Muscle of leg (tissue), 11 donors: ENCODE data around the gene GREM2. TPM values are rescaled to one million over a fixed set of nuclear protein-coding genes. Genes with fewer than 3 reads are reported as not detected.
A peak's percentile ranks its signal among the peaks of the same experiment; 100 is the strongest.

ENCODE experiments used
- DNase-seq: peaks from one replicate; pipeline ENCODE4 v3.0.0; 2013
- H3K27ac ChIP-seq: one replicate; pipeline ENCODE4 v1.5.1; 2013; ENCODE audit warnings: mild to moderate bottlenecking, low read length, control low read depth
- H3K27me3 ChIP-seq: one replicate; pipeline ENCODE4 v1.6.1; 2013; ENCODE audit warnings: low read length; ENCODE audit not compliant: control insufficient read depth, insufficient read depth
- H3K36me3 ChIP-seq: one replicate; pipeline ENCODE4 v1.6.1; 2013; ENCODE audit warnings: low read length; ENCODE audit not compliant: control insufficient read depth, insufficient read depth
- H3K4me1 ChIP-seq: one replicate; pipeline ENCODE4 v1.6.1; 2013; ENCODE audit warnings: low read length; ENCODE audit not compliant: control insufficient read depth, insufficient read depth
- H3K4me3 ChIP-seq: one replicate; pipeline ENCODE4 v1.5.1; 2013; ENCODE audit warnings: low read length, control low read depth
- H3K9me3 ChIP-seq: replicated peaks from 2 replicates; pipeline ENCODE4 v1.6.1; 2013; ENCODE audit warnings: low read depth, low read length; ENCODE audit not compliant: control insufficient read depth
- WGBS: methylation state at CpG from one replicate; pipeline ENCODE4 v1.1.5; 2013; ENCODE audit warnings: missing lambda C conversion rate; ENCODE audit not compliant: insufficient coverage; 5-methylcytosine and 5-hydroxymethylcytosine counted together
- polyA plus RNA-seq, 8 donors: library from polyadenylated mRNA; unstranded; fragments of 120-200 nt; gene quantifications; one replicate each; pipeline versions ENCODE4 v1.2.1 to v1.2.3, GENCODE V29; 2013; ENCODE audit warnings: inconsistent platforms in 1 of 8, low replicate concordance in 1 of 8; ENCODE audit not compliant: insufficient read length in 8 of 8, insufficient read depth in 1 of 8
- total RNA-seq: library from RNA; stranded (reverse); fragments of 120-200 nt; gene quantifications from one replicate; pipeline ENCODE4 v1.2.4, GENCODE V29; 2013

The GREM2 gene
- total and polyA plus RNA-seq, 9 donors: 2.0 to 8.3 (median 3.2) TPM

- Histone ChIP-seq H3K9me3 (no peaks in the 10 kb centered on the region), H3K4me3 (no peak overlapping the region), H3K27me3 (no peaks in the 10 kb centered on the region), H3K36me3 (no peaks in the 10 kb centered on the region), H3K4me1 (peaks cover 4% of the 10 kb centered on the region), H3K27ac (no peak overlapping the region)
- no peak for DNase-seq
- WGBS: 57% methylated on average over 2 of the region's 2 CpGs
Observed at GRCh38 chr1:240595476-240595875, 16.5 kb downstream of the GREM2 start.

GRCh38 chr1:240591564-240591963 lies 20.4 kb downstream of the GREM2 start:
- 33% methylated on average over 2 of the region's 3 CpGs for WGBS
- no peaks in the 10 kb centered on the region for H3K9me3 ChIP-seq
- H3K36me3 ChIP-seq: no peaks in the 10 kb centered on the region
- H3K4me1 ChIP-seq: peaks cover 9% of the 10 kb centered on the region
- no peak overlapping the region for H3K4me3 ChIP-seq
- H3K27ac ChIP-seq: no peak overlapping the region
- DNase-seq: peak; percentile 53
- no peaks in the 10 kb centered on the region for H3K27me3 ChIP-seq

DNA sequence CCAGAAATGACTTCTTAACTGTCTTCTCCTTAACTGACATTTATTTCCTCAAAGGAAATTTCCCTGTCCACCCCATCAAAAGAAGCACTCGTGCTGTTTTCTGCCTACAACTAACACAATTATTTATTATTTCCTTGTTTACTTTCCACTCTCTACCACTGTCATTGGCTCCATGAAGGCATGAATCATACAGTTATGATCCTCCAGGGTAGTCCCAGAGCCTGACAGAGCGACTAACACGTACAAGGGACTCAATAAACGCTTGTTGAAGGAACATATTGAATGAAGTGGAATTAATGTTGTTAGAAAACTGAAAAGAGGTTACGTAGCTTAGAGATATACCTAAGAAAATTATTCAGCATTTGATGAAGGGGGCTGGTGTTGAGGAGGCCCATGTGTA lies 20.9 kb downstream of the GREM2 start:
- H3K27me3 ChIP-seq: no peaks in the 10 kb centered on the region
- 74% methylated on average over 4 of the region's 5 CpGs for WGBS
- no peaks in the 10 kb centered on the region for H3K36me3 ChIP-seq
- DNase-seq: no peak
- no peaks in the 10 kb centered on the region for H3K9me3 ChIP-seq
- H3K4me1 ChIP-seq: peaks cover 9% of the 10 kb centered on the region
- H3K4me3 ChIP-seq: no peak overlapping the region
- no peak overlapping the region for H3K27ac ChIP-seq

DNA sequence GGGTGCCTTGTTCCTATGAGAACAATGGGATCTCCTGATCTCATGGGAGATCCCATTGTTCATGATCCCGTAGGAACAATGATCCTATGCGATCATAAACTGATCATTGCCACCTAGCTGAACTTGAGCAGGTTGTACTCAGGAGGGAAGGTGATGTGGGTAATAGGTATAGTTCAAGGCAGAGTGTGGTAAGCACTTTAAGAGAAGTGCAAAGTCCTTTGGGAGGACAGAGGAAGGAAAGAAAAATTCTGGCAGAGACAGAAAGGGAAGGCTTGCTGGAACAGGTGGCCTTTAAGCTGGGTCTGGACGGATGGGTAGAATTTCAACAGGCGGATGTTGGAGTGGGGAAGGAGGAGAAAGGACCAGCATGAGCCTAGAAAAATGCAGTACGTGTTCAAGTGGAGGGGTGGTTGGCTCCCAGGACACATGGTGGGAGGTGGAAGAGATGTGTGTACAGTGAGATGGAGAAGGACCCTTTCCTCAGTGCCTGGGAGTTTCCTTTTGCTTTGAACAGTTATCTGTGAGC lies 22.3 kb downstream of the GREM2 start:
- Histone ChIP-seq H3K4me3 (no peak overlapping the region), H3K4me1 (peaks cover 9% of the 10 kb centered on the region), H3K36me3 (no peaks in the 10 kb centered on the region), H3K27me3 (no peaks in the 10 kb centered on the region), H3K9me3 (no peaks in the 10 kb centered on the region), H3K27ac (no peak overlapping the region)
- DNase-seq: no peak
- WGBS: 42% methylated on average over 5 of the region's 5 CpGs

DNA sequence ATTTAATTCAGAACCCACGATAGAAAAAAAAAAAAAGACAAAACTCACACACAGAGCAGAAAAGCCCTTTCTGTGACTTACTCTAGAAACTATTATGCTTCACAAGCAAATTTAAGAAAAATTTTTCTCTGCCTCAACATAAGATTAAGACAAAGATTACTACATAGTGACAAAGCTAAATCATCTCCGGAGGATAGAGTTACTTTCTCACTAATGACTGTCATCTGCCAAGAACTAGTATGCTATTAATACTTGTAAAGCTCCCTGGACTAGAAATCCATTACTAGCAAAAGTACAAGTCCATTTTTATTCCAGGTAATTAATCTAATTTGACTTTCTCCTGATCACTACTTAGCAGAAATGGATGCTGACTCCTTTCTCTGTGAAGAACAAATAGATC lies 25.9 kb downstream of the GREM2 start:
- DNase-seq: no peak
- Histone ChIP-seq H3K4me3 (no peak overlapping the region), H3K27ac (no peak overlapping the region), H3K4me1 (peaks cover 9% of the 10 kb centered on the region), H3K27me3 (no peaks in the 10 kb centered on the region), H3K9me3 (no peaks in the 10 kb centered on the region), H3K36me3 (no peaks in the 10 kb centered on the region)
- no CpG with 5 or more reads among the region's 2 CpGs for WGBS

GRCh38 chr1:240582953-240583352 lies 29.0 kb downstream of the GREM2 start:
- Histone ChIP-seq H3K9me3 (no peaks in the 10 kb centered on the region), H3K36me3 (no peaks in the 10 kb centered on the region), H3K4me1 (peaks cover 3% of the 10 kb centered on the region), H3K27me3 (no peaks in the 10 kb centered on the region), H3K27ac (no peak overlapping the region), H3K4me3 (no peak overlapping the region)
- DNase-seq: no peak
- WGBS: no CpG with 5 or more reads among the region's 4 CpGs

DNA sequence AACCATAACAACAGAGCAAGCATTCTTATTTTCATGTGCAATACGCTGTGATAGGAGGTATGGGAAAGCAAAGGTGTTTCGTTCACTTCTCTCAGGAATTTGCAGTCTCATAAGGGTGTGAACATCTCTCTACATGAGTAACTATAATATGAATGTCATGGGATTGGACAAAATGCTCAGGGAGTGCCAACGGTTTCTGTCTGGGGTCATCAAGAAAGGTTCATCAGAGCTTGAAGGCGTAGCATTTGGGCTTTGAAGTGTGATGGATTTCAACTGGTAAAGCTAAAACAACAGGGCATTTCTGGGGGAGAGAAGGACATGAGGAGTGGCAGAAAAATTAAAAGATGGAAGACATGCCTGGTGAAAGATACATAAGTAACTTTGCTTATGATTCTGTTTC lies 32.4 kb downstream of the GREM2 start:
- no peaks in the 10 kb centered on the region for H3K4me1 ChIP-seq
- no peak for DNase-seq
- no peaks in the 10 kb centered on the region for H3K36me3 ChIP-seq
- no peaks in the 10 kb centered on the region for H3K27me3 ChIP-seq
- H3K27ac ChIP-seq: no peak overlapping the region
- H3K9me3 ChIP-seq: no peaks in the 10 kb centered on the region
- no peak overlapping the region for H3K4me3 ChIP-seq
- 76% methylated on average over 2 of the region's 4 CpGs for WGBS

GRCh38 chr1:240577095-240577494 lies 34.9 kb downstream of the GREM2 start:
- DNase-seq: peak; percentile 28
- WGBS: no CpG with 5 or more reads among the region's 5 CpGs
- H3K27ac ChIP-seq: no peak overlapping the region

GRCh38 chr1:240575981-240576662 lies 35.8 kb downstream of the GREM2 start:
- Histone ChIP-seq H3K4me1 (no peaks in the 10 kb centered on the region), H3K4me3 (peak overlapping the region; percentile 35), H3K27ac (peak overlapping the region; percentile 38), H3K36me3 (no peaks in the 10 kb centered on the region), H3K9me3 (no peaks in the 10 kb centered on the region), H3K27me3 (no peaks in the 10 kb centered on the region)
- DNase-seq: peak; percentile 85
- no CpG with 5 or more reads among the region's 9 CpGs for WGBS

More at GRCh38 chr1:240577095-240577494, 34.9 kb downstream of the GREM2 start:
- Histone ChIP-seq H3K27me3 (no peaks in the 10 kb centered on the region), H3K4me3 (no peak overlapping the region), H3K9me3 (no peaks in the 10 kb centered on the region), H3K36me3 (no peaks in the 10 kb centered on the region), H3K4me1 (no peaks in the 10 kb centered on the region)

DNA sequence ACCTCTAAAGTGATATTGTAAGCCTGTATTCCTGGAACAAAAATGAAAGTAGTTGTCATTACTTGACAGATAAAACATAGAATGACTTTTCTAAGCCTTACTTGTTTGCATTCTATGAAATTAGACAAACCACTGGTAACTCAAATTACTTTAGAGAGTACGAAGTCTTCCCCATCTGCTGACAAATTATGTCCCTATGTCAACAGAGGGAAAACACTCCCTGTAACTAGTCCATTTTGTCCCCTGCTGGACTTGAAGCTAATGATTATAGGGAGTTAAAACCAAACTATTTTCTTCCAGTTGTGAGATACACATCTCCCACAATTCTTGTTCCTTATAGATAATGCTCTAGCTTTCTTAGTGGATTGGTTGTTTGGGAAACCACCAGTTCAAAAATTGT lies 39.6 kb downstream of the GREM2 start:
- Histone ChIP-seq H3K4me3 (no peak overlapping the region), H3K27ac (no peak overlapping the region), H3K9me3 (no peaks in the 10 kb centered on the region), H3K27me3 (no peaks in the 10 kb centered on the region), H3K36me3 (no peaks in the 10 kb centered on the region), H3K4me1 (no peaks in the 10 kb centered on the region)
- DNase-seq: no peak
- no CpG with 5 or more reads among the region's 1 CpG for WGBS
